Nephron progenitor cell (in vitro differentiated cells): Measurements from ENCODE around the gene WWOX.

Experiments used
- DNase-seq: peaks from one replicate; pipeline ENCODE4 v3.0.0; 2021
- H3K27ac Mint-ChIP-seq: 2 replicates; pipeline ENCODE4 v1.8.0; 2021; ENCODE audit warnings: mild to moderate bottlenecking, moderate library complexity, mixed read lengths
- H3K27me3 Mint-ChIP-seq: 2 replicates; pipeline ENCODE4 v1.8.0; 2021; ENCODE audit warnings: mild to moderate bottlenecking, low read depth, mixed read lengths; ENCODE audit not compliant: poor library complexity
- H3K36me3 Mint-ChIP-seq: 2 replicates; pipeline ENCODE4 v1.8.0; 2021; ENCODE audit warnings: low read depth, mixed read lengths
- H3K4me1 Mint-ChIP-seq: 2 replicates; pipeline ENCODE4 v1.8.0; 2021; ENCODE audit warnings: mixed read lengths
- H3K4me3 Mint-ChIP-seq: 2 replicates; pipeline ENCODE4 v1.8.0; 2021; ENCODE audit warnings: mild to moderate bottlenecking, moderate library complexity, mixed read lengths
- H3K9me3 Mint-ChIP-seq: 2 replicates; pipeline ENCODE4 v1.8.0; 2021; ENCODE audit warnings: mild to moderate bottlenecking, moderate library complexity, mixed read lengths
- CTCF ChIP-seq: fragments of 200-600 bp; sonication (generic); IDR thresholded peaks from 2 replicates; pipeline ENCODE4 v1.5.0; 2021; ENCODE audit warnings: antibody characterized with exemption

Gene WWOX

DNA sequence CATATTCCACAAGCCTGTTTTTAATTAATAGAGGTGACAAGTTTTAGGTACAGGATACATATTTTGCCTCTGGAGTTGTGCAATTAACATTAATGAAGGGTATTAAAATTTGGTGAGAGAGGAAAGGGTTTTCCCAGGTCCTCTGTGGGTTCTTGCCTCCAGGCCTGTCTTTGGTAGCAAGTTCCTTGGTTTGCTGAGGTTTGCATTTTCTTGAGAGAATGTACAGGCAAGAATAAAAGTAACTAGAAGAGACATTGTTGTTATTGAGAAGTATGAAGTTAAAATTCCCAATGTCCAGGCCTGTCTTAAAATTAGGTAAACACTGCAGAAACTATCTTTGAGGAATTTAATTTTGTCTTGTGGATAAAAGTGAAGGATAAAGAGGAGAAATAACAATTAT lies 316.9 kb downstream of the WWOX start:
- DNase-seq, result no peak
- Mint-ChIP-seq H3K27ac (no peak overlapping the region), H3K4me3 (no peak overlapping the region), H3K27me3 (peaks cover 3% of the 10 kb centered on the region), H3K9me3 (peaks cover 32% of the 10 kb centered on the region), H3K36me3 (peaks cover 29% of the 10 kb centered on the region), H3K4me1 (no peaks in the 10 kb centered on the region)
- TF ChIP-seq CTCF, result no peak

GRCh38 chr16:78421181-78421708 lies 321.8 kb downstream of the WWOX start:
- Mint-ChIP-seq H3K4me3 (no peak overlapping the region), H3K27me3 (peaks cover 3% of the 10 kb centered on the region), H3K4me1 (peaks cover 15% of the 10 kb centered on the region), H3K36me3 (peaks cover 5% of the 10 kb centered on the region), H3K9me3 (no peaks in the 10 kb centered on the region), H3K27ac (no peak overlapping the region)
- DNase-seq, result no peak
- TF ChIP-seq CTCF, result no peak

DNA sequence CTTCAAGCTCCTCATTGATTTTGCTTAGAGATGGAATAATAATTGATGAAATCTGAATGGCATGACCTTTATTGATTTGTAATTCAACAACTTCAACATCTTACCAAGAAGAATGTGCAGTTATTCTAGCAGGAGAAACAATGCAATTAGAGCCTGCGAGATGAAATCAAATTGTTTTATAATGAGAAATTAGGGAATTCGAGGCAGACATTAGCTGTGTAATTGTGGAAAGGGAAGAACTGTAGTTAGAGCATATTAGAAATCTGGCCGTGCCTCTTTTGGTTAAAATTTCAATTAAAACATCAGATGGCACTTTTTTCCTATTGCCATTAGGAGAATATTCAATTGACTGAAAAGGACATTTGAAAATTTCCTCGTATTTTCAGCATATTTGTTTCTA lies 325.8 kb downstream of the WWOX start:
- peaks cover 32% of the 10 kb centered on the region for H3K36me3 Mint-ChIP-seq
- peaks cover 17% of the 10 kb centered on the region for H3K9me3 Mint-ChIP-seq
- TF ChIP-seq CTCF, result no peak
- H3K27me3 Mint-ChIP-seq, result no peaks in the 10 kb centered on the region
- H3K27ac Mint-ChIP-seq, result peak overlapping the region; percentile 95
- DNase-seq, result no peak
- H3K4me1 Mint-ChIP-seq, result peaks cover 40% of the 10 kb centered on the region
- no peak overlapping the region for H3K4me3 Mint-ChIP-seq

GRCh38 chr16:78425891-78426510 lies 326.5 kb downstream of the WWOX start:
- peaks cover 41% of the 10 kb centered on the region for H3K4me1 Mint-ChIP-seq
- peak overlapping the region; percentile 95 for H3K27ac Mint-ChIP-seq
- peaks cover 17% of the 10 kb centered on the region for H3K9me3 Mint-ChIP-seq
- H3K27me3 Mint-ChIP-seq, result no peaks in the 10 kb centered on the region
- TF ChIP-seq CTCF, result no peak
- H3K36me3 Mint-ChIP-seq, result peaks cover 37% of the 10 kb centered on the region
- H3K4me3 Mint-ChIP-seq, result no peak overlapping the region
- peak; percentile 12 for DNase-seq

- Mint-ChIP-seq H3K36me3 (peaks cover 54% of the 10 kb centered on the region), H3K4me3 (no peak overlapping the region), H3K4me1 (peaks cover 41% of the 10 kb centered on the region), H3K27ac (no peak overlapping the region), H3K9me3 (peaks cover 17% of the 10 kb centered on the region), H3K27me3 (no peaks in the 10 kb centered on the region)
- no peak for TF ChIP-seq CTCF
- DNase-seq, result no peak
These were observed 328.7 kb downstream of the WWOX start for GRCh38 chr16:78428193-78428592.

- Mint-ChIP-seq H3K27me3 (peaks cover 3% of the 10 kb centered on the region), H3K4me1 (peaks cover 43% of the 10 kb centered on the region), H3K9me3 (peaks cover 24% of the 10 kb centered on the region), H3K36me3 (peaks cover 66% of the 10 kb centered on the region), H3K4me3 (no peak overlapping the region), H3K27ac (no peak overlapping the region)
- DNase-seq, result no peak
- TF ChIP-seq CTCF, result no peak
These were observed 330.8 kb downstream of the WWOX start for GRCh38 chr16:78430281-78430680.
